GM10248 (cell line): ENCODE data around the gene P2RY10.
A peak's percentile ranks its signal among the peaks of the same experiment; 100 is the strongest.

ENCODE experiments used
- CTCF ChIA-PET: fragments of 300-600 bp; sonication (Branson Sonifier 250); formaldehyde crosslinking; extraction: SDS; loops from one replicate; lab custom pipeline; 2021; ENCODE audit warnings: antibody characterized with exemption; lab: Yijun Ruan, JAX
- POLR2A ChIA-PET: fragments of 350-650 bp; sonication (Branson Sonifier 250); formaldehyde crosslinking; extraction: SDS; loops from one replicate; lab custom pipeline; 2020; ENCODE audit warnings: antibody characterized with exemption; lab: Yijun Ruan, JAX
- DNase-seq: peaks from one replicate; pipeline ENCODE4 v3.0.0; 2012; ENCODE audit errors: extremely low spot score
- TF ChIP-seq, protein P1 (sequence below): IDR thresholded peaks from 2 replicates; pipeline ENCODE4 v1.5.1; 2012; ENCODE audit warnings: mild to moderate bottlenecking, low read depth; ENCODE audit errors: extremely low read depth, missing control alignments, control extremely low read depth

Gene P2RY10

GRCh38 chrX:78946178-78946931 lies 1.2 kb downstream of the P2RY10 start:
- ChIA-PET POLR2A (no interaction called here), CTCF (interaction anchor here (1.4 to 2.9 kb wide), 2 partner anchors 12 to 23 kb away, joined by 4 to 8 read pairs; no protein-coding TSS in a partner anchor)
- TF ChIP-seq, protein P1, sequence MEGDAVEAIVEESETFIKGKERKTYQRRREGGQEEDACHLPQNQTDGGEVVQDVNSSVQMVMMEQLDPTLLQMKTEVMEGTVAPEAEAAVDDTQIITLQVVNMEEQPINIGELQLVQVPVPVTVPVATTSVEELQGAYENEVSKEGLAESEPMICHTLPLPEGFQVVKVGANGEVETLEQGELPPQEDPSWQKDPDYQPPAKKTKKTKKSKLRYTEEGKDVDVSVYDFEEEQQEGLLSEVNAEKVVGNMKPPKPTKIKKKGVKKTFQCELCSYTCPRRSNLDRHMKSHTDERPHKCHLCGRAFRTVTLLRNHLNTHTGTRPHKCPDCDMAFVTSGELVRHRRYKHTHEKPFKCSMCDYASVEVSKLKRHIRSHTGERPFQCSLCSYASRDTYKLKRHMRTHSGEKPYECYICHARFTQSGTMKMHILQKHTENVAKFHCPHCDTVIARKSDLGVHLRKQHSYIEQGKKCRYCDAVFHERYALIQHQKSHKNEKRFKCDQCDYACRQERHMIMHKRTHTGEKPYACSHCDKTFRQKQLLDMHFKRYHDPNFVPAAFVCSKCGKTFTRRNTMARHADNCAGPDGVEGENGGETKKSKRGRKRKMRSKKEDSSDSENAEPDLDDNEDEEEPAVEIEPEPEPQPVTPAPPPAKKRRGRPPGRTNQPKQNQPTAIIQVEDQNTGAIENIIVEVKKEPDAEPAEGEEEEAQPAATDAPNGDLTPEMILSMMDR: no peak
- DNase-seq: no peak

- TF ChIP-seq, protein P1: no peak
- POLR2A ChIA-PET: no interaction called here
- no peak for DNase-seq
- CTCF ChIA-PET: interaction anchor here (1.5 to 1.7 kb wide), 3 partner anchors 14 to 132 kb away, joined by 3 to 7 read pairs (median 4); no protein-coding TSS in a partner anchor
Observed at GRCh38 chrX:78950009-78950835, 5.0 kb downstream of the P2RY10 start.

DNA sequence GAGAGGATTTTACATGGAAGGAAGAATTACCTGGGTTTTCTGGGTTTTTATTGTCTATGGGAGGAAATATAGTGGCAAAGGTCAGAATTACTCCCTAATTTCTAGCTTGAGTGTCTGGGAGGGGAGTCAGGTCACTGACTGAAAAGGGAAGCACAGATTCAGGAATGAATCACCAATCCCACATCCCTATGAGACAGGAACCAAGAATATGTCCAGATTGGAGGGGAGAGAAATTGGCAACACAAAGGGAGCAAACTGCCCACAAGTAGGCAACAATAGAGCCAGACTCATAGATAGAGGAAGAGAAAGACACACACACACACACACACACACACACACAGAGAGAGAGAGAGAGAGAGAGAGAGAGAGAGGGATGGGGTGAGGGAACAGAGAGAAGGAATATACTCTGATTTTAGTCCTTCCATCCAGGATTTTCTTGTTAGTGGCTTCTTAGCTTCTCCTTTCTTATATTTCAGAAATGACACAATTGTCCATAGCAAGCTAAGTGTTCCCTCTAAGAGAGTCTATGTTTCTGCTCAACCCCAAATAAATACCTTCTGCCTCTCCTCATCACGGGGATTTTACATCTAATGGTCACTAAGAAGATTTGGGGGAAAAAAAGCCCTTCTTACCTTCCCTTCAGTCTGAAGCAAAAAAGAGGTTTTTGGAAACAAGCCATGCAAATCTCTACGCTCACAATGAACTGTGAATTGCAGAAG lies 12.0 kb downstream of the P2RY10 start:
- ChIA-PET CTCF (interaction anchor here (1.2 to 2.2 kb wide), 3 partner anchors 11 to 125 kb away, joined by 3 to 8 read pairs (median 6); partner anchors contain the start of gene P2RY10), POLR2A (no interaction called here)
- DNase-seq: no peak
- TF ChIP-seq, protein P1: no peak

DNA sequence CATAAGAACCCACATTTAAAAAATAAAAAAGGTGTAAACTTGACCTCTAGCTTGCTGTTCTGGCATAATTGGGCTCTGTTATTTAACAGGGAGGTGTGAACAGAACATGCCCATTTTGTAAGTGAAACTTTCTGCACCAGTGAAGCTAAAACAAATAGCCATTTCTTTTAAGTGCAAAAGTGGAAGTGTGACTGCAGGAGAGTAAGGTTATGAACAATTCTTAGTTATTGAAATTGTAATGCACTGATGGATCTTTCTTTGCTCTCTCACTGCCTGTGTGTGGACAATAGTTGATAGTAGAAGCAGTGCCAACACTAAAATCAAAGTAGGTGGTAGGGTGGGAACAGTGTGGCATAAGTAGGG lies 12.6 kb downstream of the P2RY10 start:
- POLR2A ChIA-PET: no interaction called here
- TF ChIP-seq, protein P1: no peak
- peak; percentile 19 for DNase-seq
- CTCF ChIA-PET: interaction anchor here (1.2 to 2.2 kb wide), 3 partner anchors 12 to 124 kb away, joined by 3 to 8 read pairs (median 6); partner anchors contain the start of gene P2RY10

DNA sequence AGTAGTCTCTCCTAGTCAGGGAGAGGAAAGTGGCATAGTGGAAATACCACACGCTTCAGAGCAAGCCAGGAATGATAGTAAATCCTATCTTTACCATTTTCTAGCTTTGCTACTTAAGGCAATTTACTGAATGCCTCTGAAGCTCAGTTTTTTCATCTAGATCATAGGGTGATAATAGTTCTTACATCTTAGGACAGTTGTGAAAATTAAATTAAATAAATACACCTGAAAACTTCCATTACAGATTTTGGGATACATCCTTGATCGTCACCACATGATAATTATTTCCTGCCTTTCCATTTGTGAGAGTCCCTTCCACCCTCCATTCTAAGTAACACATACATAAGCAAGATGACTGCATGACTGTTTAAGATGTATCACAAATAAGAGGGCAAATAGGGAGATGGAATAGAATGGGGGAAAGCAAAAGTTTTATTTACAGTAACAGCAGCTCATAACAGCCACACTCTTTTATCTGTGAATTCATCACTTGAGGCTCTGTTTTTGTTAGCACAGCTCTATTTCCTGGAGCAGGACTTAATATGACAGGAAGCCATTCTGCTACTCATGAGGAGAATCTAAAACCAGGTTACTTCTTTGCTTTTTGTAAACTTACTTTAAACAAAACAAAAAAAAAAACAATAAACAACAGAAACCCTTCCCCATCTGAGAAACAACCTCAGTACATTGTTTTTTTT lies 13.4 kb downstream of the P2RY10 start:
- DNase-seq: no peak
- TF ChIP-seq, protein P1: no peak
- ChIA-PET POLR2A (no interaction called here), CTCF (interaction anchor here (1.2 to 2.2 kb wide), 3 partner anchors 12 to 123 kb away, joined by 3 to 8 read pairs (median 6); partner anchors contain the start of gene P2RY10)
